Astrocyte (in vitro differentiated cells and primary cell): ENCODE measurements around the gene OR7A5. TPM values are rescaled to one million over a fixed set of nuclear protein-coding genes. Genes with fewer than 3 reads are reported as not detected.

Experiments used
- DNase-seq: peaks from one replicate; pipeline ENCODE4 v3.0.0-alpha.2; 2010; ENCODE audit warnings: low read depth
- FAIRE-seq: peaks from 2 replicates; lab custom pipeline; 2011; peaks lifted over from hg19 to GRCh38; lab: Jason Lieb, UNC
- H2AFZ ChIP-seq: 2 replicates; pipeline ENCODE4 v1.6.0; 2012; ENCODE audit warnings: low read depth, low read length, inconsistent platforms
- H3K27ac ChIP-seq: 2 replicates; pipeline ENCODE4 v1.5.1; 2011; ENCODE audit warnings: low read depth, low read length, inconsistent platforms
- H3K27me3 ChIP-seq: 2 replicates; pipeline ENCODE4 v1.6.0; 2011; ENCODE audit warnings: low read length, inconsistent platforms; ENCODE audit not compliant: insufficient read depth
- H3K36me3 ChIP-seq: 2 replicates; pipeline ENCODE4 v1.5.1; 2011; ENCODE audit warnings: low read length, inconsistent platforms; ENCODE audit not compliant: insufficient read depth
- H3K4me1 ChIP-seq: 2 replicates; pipeline ENCODE4 v1.5.1; 2011; ENCODE audit warnings: low read length, inconsistent platforms; ENCODE audit not compliant: insufficient read depth
- H3K4me2 ChIP-seq: 2 replicates; pipeline ENCODE4 v1.6.0; 2012; ENCODE audit warnings: low read length, inconsistent platforms
- H3K4me3 ChIP-seq: 2 replicates; pipeline ENCODE4 v1.5.1; 2011; ENCODE audit warnings: low read depth, mild to moderate bottlenecking, low read length, inconsistent platforms; ENCODE audit not compliant: insufficient read depth
- H3K79me2 ChIP-seq: 2 replicates; pipeline ENCODE4 v1.6.0; 2012; ENCODE audit warnings: mild to moderate bottlenecking, low read length, inconsistent platforms; ENCODE audit not compliant: insufficient read depth
- H3K9ac ChIP-seq: 2 replicates; pipeline ENCODE4 v1.6.0; 2012; ENCODE audit warnings: mild to moderate bottlenecking, low read length, inconsistent platforms
- H3K9me3 ChIP-seq: 2 replicates; pipeline ENCODE4 v1.5.1; 2012; ENCODE audit warnings: low read depth, mild to moderate bottlenecking, low read length, inconsistent platforms; ENCODE audit not compliant: insufficient read depth
- H4K20me1 ChIP-seq: 2 replicates; pipeline ENCODE4 v1.6.0; 2012; ENCODE audit warnings: low read length, inconsistent platforms; ENCODE audit not compliant: insufficient read depth
- H3K27ac Mint-ChIP-seq: one replicate; pipeline ENCODE4 v1.8.0; 2021; ENCODE audit warnings: mild to moderate bottlenecking, mixed read lengths; ENCODE audit not compliant: unreplicated experiment
- H3K27me3 Mint-ChIP-seq: one replicate; pipeline ENCODE4 v1.8.0; 2021; ENCODE audit warnings: low read depth, mixed read lengths; ENCODE audit not compliant: unreplicated experiment
- H3K36me3 Mint-ChIP-seq: one replicate; pipeline ENCODE4 v1.8.0; 2021; ENCODE audit warnings: low read depth, mixed read lengths; ENCODE audit not compliant: unreplicated experiment
- H3K4me1 Mint-ChIP-seq: one replicate; pipeline ENCODE4 v1.8.0; 2021; ENCODE audit warnings: low read depth, mixed read lengths; ENCODE audit not compliant: unreplicated experiment
- H3K4me3 Mint-ChIP-seq: one replicate; pipeline ENCODE4 v1.8.0; 2021; ENCODE audit warnings: mild to moderate bottlenecking, moderate library complexity, mixed read lengths; ENCODE audit not compliant: unreplicated experiment
- H3K9me3 Mint-ChIP-seq: one replicate; pipeline ENCODE4 v1.8.0; 2021; ENCODE audit warnings: mild to moderate bottlenecking, mixed read lengths; ENCODE audit not compliant: unreplicated experiment
- EZH2 ChIP-seq: IDR thresholded peaks from 2 replicates; pipeline ENCODE4 v1.6.1; 2012; ENCODE audit warnings: mild to moderate bottlenecking, low read length, inconsistent platforms; ENCODE audit not compliant: insufficient read depth
- total RNA-seq: library from RNA; stranded (reverse); gene quantifications from 2 replicates; pipeline ENCODE4 v1.2.1, GENCODE V29; 2021
- TF ChIP-seq, protein P1 (sequence below): IDR thresholded peaks from 2 replicates; pipeline ENCODE4 v1.5.1; 2011; ENCODE audit warnings: low read depth, mild to moderate bottlenecking, inconsistent platforms, low read length, moderate library complexity; ENCODE audit not compliant: insufficient read depth

The OR7A5 gene
- total RNA-seq, 1 donor from 2014 or later, result not detected

DNA sequence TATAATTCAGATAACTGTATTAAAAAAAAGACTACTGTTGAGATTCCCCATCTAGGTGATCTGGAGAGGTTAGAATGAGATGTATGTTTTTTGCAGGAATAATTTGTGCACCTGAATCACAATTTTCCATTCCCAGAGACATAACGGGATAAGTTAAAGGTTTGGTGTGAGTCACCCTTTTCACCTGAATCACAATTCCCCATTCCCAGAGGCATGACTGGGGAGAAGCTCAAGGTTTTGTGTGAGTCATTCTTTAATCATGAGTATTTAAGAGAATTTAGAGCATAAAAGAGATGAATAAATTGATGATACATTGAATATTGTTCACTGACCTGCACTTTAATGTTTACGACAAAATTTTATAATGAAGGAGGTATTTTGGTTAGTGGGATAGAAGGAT lies 9.0 kb downstream of the OR7A5 start:
- DNase-seq, result no peak
- Histone ChIP-seq H4K20me1 (no peaks in the 10 kb centered on the region), H3K9me3 (no peaks in the 10 kb centered on the region), H3K4me3 (no peak overlapping the region), H3K4me1 (no peaks in the 10 kb centered on the region), H3K27ac (no peak overlapping the region), H3K79me2 (no peaks in the 10 kb centered on the region), H3K9ac (no peak overlapping the region), H3K27me3 (no peaks in the 10 kb centered on the region), H3K36me3 (no peaks in the 10 kb centered on the region), H3K4me2 (no peak overlapping the region), H2AFZ (no peak overlapping the region)
- no peak for TF ChIP-seq EZH2
- TF ChIP-seq, protein P1, sequence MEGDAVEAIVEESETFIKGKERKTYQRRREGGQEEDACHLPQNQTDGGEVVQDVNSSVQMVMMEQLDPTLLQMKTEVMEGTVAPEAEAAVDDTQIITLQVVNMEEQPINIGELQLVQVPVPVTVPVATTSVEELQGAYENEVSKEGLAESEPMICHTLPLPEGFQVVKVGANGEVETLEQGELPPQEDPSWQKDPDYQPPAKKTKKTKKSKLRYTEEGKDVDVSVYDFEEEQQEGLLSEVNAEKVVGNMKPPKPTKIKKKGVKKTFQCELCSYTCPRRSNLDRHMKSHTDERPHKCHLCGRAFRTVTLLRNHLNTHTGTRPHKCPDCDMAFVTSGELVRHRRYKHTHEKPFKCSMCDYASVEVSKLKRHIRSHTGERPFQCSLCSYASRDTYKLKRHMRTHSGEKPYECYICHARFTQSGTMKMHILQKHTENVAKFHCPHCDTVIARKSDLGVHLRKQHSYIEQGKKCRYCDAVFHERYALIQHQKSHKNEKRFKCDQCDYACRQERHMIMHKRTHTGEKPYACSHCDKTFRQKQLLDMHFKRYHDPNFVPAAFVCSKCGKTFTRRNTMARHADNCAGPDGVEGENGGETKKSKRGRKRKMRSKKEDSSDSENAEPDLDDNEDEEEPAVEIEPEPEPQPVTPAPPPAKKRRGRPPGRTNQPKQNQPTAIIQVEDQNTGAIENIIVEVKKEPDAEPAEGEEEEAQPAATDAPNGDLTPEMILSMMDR, result no peak
- Mint-ChIP-seq H3K9me3 (peaks cover 4% of the 10 kb centered on the region), H3K27ac (no peak overlapping the region), H3K36me3 (no peaks in the 10 kb centered on the region), H3K27me3 (peaks cover 8% of the 10 kb centered on the region), H3K4me3 (no peak overlapping the region), H3K4me1 (no peaks in the 10 kb centered on the region)
- no peak for FAIRE-seq

DNA sequence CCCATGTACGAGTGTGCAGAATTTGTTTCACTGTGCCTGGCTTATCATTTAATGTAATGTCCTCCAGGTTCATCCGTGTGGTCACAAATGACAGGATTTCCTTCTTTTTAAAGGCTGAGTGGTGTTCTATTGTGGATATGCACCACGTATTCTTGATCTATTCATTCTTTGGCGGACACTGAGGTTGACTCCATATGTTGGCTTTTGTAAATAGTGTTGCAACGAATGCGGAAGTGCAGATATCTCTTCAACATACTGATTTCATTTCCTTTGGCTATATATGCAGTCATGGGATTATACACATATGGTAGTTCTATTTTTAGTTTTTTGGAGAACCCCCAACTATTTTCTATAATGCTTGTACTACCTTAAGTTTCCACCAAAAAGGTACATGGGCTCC lies 13.0 kb downstream of the OR7A5 start:
- Histone ChIP-seq H3K79me2 (no peaks in the 10 kb centered on the region), H3K4me3 (no peak overlapping the region), H3K9me3 (no peaks in the 10 kb centered on the region), H3K27me3 (no peaks in the 10 kb centered on the region), H3K27ac (no peak overlapping the region), H3K4me1 (no peaks in the 10 kb centered on the region), H3K36me3 (no peaks in the 10 kb centered on the region), H3K4me2 (no peak overlapping the region), H4K20me1 (no peaks in the 10 kb centered on the region), H3K9ac (no peak overlapping the region), H2AFZ (no peak overlapping the region)
- no peak overlapping the region for H3K4me3 Mint-ChIP-seq
- FAIRE-seq (no peak), DNase-seq (no peak)
- H3K27ac Mint-ChIP-seq, result no peak overlapping the region
- no peaks in the 10 kb centered on the region for H3K4me1 Mint-ChIP-seq
- no peaks in the 10 kb centered on the region for H3K9me3 Mint-ChIP-seq
- H3K27me3 Mint-ChIP-seq, result peaks cover 2% of the 10 kb centered on the region
- no peaks in the 10 kb centered on the region for H3K36me3 Mint-ChIP-seq
- TF ChIP-seq EZH2, result no peak
- TF ChIP-seq, protein P1, result no peak

DNA sequence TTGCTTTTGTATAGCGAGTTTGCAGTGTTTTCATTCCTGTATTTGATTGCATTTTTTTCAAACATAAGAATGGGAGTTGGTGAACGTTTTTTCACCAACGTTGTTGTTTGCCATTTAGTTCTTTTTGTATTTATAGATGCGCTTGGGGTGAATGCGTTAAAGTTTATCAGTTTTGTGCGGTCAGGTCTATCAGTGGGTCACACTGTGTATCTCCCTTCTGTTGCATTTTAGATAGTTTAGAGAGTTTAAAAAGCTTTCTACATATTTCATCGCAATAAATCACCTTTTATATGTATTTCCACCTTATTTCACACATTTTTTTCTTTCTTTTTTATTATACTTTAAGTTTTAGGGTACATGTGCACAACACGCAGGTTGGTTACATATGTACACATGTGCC lies 16.4 kb downstream of the OR7A5 start:
- Mint-ChIP-seq H3K9me3 (peaks cover 2% of the 10 kb centered on the region), H3K4me1 (no peaks in the 10 kb centered on the region), H3K36me3 (no peaks in the 10 kb centered on the region), H3K27me3 (no peaks in the 10 kb centered on the region), H3K4me3 (no peak overlapping the region), H3K27ac (no peak overlapping the region)
- no peak for TF ChIP-seq EZH2
- TF ChIP-seq, protein P1, result no peak
- Histone ChIP-seq H3K9ac (no peak overlapping the region), H4K20me1 (no peaks in the 10 kb centered on the region), H3K4me3 (no peak overlapping the region), H3K9me3 (no peaks in the 10 kb centered on the region), H3K79me2 (no peaks in the 10 kb centered on the region), H3K4me2 (no peak overlapping the region), H3K27me3 (no peaks in the 10 kb centered on the region), H3K27ac (no peak overlapping the region), H3K4me1 (no peaks in the 10 kb centered on the region), H2AFZ (no peak overlapping the region), H3K36me3 (no peaks in the 10 kb centered on the region)
- DNase-seq, result no peak
- no peak for FAIRE-seq
